ENCODE results near the gene MAN1B1.
A peak's percentile ranks its signal among the peaks of the same experiment; 100 is the strongest.
"Not testable (repeated sequence)": the region's sequence is repeated elsewhere in the genome, so short reads cannot be mapped to it uniquely, and the experiment has no call there.

Gene MAN1B1

DNA sequence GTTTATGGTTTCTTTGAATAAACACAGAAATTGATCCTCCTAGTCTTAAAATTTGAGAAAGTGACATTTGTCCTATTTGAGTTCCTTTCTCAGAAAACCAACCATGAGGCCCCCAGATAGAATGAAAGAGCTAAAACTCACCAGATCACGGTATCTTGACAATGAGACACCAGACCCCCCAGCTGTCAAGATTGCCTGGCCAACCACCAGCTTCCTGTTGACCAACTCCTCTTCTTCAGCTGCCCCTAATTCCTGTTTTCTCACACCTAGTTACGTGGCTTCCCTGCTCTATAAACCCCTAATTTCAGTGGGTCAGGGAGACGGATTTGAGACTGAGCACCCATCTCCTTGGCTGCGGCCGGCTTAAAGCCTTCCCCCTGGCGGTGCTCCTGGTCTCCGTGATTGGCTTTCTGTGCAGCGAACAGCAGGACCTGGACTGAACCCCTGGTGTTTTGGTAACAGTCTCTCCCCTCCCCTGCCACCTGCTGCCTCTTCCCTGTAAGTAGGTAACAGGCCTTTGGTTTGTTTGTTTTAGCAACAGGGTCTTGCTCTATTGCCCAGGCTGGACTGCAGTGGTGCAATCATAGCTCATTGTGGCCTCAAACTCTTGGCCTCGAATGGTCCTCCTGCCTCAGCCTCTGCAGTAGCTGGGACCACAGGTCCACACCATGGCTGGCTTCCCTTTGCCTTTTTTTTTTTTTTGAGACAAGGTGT is 28.1 kb upstream of the MAN1B1 start:
- Mint-ChIP-seq H3K27ac (no peak overlapping the region), H3K27me3 (no peaks in the 10 kb centered on the region), H3K9me3 (ENCODE audit: low read depth) (no peaks in the 10 kb centered on the region), H3K36me3 (no peaks in the 10 kb centered on the region), H3K4me3 (no peak overlapping the region), H3K4me1 (ENCODE audit: low read depth) (no peaks in the 10 kb centered on the region)

DNA sequence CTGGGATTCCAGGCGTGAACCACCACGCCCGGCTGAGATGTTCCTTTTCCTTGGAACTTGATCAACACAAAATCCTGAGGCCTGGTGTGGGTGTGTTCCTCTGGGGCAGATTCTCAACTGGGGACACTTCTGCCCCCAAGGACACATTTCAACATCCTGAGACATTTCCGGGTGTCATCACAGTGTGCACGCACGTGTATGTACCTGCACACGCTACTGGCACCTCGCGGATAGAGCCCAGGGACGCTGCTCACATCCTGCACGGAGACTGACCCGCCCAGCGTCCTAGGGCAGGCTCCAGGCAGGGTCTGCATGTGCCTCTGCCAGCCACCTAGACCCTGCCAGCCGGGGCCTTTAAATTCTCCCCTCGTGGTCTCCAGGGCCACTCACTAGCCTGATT is 24.4 kb upstream of the MAN1B1 start:
- Mint-ChIP-seq H3K4me3 (no peak overlapping the region), H3K36me3 (no peaks in the 10 kb centered on the region), H3K4me1 (ENCODE audit: low read depth) (no peaks in the 10 kb centered on the region), H3K27me3 (no peaks in the 10 kb centered on the region), H3K27ac (no peak overlapping the region), H3K9me3 (ENCODE audit: low read depth) (no peaks in the 10 kb centered on the region)

DNA sequence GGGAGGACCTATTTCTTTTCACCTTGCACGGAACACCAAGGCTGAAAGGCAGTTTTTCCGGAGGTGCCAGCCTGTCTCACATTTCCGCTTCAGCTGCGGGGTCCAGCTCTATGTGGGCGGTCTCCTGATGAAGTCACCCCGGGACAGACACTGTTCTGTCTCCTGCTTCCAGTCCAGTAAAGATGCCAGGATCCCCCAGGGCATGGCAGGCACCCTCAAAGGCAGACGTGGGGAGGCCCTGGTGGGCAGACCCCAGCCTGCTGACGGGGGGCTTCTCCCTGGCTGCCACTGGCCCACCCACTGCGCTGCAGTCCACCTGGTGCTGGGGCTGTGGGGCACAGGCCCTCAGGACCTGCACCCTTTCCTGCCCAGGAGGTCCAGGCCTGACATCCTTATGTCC is 24.0 kb upstream of the MAN1B1 start:
- not testable (repeated sequence) for H3K27ac Mint-ChIP-seq; H3K27me3 Mint-ChIP-seq; H3K9me3 Mint-ChIP-seq (ENCODE audit: low read depth); H3K36me3 Mint-ChIP-seq; H3K4me1 Mint-ChIP-seq (ENCODE audit: low read depth); H3K4me3 Mint-ChIP-seq

DNA sequence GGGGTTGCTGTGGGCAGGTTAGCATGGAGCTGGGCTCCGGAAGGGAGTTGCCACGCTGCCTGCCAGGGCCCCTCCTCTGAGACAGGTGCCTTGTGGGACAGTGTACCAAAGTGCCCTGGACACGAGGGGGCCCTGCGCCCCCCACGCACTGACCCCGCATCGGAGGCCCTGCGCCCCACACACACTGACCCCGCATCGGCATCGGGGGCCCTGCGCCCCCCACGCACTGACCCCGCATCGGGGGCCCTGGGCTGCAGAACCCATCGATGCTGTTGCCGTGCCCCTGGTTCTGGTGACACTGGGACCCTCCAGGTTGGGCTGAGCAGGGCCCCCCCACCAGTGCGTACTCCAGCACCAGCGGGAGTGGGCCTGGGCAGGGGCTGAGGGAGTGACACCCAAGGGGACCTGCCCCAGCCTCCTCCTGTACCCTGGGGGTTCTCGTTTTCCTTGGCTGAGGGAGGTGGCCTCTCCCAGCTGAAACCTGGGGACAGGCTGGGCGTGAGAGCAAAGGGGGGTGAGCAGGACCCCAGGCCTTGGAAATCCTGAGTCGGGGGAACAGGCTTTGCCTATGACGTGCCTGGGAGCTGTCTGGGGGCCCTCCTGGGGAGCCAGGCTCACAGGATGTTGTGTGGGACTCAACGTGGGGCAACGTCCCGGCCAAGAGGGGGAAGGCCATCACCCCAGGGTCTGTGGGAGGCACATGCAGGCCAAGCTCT is 23.3 kb upstream of the MAN1B1 start:
- Mint-ChIP-seq H3K36me3 (no peaks in the 10 kb centered on the region), H3K4me3 (no peak overlapping the region), H3K4me1 (ENCODE audit: low read depth) (peaks cover 4% of the 10 kb centered on the region)

DNA sequence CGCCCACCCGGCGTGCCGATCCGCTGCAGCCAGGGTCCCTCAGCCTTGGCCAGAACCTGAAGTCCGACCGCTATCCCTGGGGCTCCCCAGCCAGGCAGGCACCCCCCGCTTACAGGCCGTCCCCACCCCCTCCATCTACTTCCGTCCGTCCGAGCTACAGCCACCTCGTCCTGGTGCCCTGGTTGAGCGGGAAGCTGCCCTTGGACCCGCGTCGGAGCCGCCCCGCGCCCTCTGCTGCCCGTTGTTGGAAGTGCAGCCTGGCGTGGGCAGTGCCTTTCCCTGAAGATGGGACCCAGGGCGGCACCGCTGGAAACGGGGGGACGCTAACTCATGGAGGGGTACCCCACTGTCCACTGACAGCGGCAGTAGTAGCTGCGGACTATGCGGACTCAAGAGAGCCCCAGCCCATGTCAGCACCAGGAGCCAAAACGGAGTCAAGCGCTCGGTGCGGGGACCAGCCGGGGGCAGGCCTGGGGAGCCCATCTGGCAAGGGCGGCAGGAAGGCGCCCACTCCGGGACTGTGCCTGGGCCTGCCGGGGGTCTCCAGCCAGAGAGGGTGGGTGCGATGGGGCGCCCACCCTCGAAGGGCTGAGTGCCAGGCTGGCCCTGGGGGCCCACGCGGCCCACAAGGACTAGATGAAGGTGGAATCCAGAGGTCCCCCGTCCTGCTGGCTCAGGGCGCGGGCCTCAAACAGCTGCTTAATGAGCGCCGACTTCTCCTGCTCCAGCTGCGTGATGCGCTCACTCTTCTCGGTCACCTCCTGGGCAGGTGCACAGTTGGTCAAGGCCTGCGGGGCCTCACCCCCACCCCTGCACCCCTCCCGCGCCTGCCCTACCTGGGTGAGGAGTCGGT is 22.5 kb upstream of the MAN1B1 start:
- Mint-ChIP-seq H3K9me3 (ENCODE audit: low read depth) (no peaks in the 10 kb centered on the region), H3K27me3 (no peaks in the 10 kb centered on the region), H3K4me1 (ENCODE audit: low read depth) (peaks cover 4% of the 10 kb centered on the region), H3K4me3 (no peak overlapping the region), H3K36me3 (no peaks in the 10 kb centered on the region), H3K27ac (no peak overlapping the region)

More for the DNA sequence above, 23.3 kb upstream of the MAN1B1 start:
- Mint-ChIP-seq H3K27me3 (no peaks in the 10 kb centered on the region), H3K27ac (no peak overlapping the region), H3K9me3 (ENCODE audit: low read depth) (no peaks in the 10 kb centered on the region)

DNA sequence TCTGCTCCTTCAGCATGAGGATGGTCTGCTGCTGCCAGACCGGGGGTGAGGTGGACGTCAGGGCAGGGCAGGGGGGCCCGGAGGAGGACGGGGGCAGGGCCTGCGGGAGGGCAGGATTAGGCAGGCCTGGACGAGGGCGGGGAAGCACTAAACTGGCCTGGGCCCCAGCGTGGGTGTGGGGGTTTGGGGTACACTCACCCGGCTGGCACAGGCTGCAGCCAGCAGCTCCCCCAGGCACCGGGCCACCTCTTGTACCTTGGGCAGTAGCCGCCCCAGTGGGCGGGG is 22.0 kb upstream of the MAN1B1 start:
- Mint-ChIP-seq H3K36me3 (no peaks in the 10 kb centered on the region), H3K27ac (no peak overlapping the region), H3K27me3 (no peaks in the 10 kb centered on the region), H3K9me3 (ENCODE audit: low read depth) (no peaks in the 10 kb centered on the region), H3K4me3 (no peak overlapping the region), H3K4me1 (ENCODE audit: low read depth) (peaks cover 4% of the 10 kb centered on the region)

DNA sequence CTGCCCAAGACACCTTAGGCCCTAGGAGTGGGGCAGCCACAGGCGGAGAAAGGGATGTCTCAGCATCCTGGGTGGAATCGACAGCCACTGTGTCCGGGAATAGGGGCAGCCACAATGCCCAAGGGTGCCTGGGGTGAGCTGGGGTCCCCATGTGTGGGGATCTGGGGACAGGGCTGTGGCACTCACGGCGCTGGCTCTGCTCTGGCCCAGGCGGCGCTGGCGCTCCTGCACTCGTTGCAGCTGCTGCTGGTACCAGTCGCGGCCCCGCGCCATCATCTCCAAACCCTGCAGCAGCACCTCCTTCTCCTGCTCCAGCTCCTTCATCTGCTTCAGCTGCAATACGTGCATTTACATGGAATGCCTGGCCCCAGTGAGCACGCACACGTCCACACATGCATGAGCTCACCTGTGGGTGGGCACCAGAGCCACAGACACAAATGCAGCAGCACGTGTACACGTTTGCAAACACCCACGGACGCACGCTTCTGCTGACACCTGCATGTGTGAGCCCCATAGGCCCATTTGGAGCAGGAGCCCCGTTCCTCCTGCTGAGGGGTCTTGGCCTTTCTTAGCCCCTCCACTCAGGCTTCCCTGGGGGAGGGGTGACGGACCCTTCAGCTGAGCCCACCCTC is 21.3 kb upstream of the MAN1B1 start:
- Mint-ChIP-seq H3K4me1 (ENCODE audit: low read depth) (peaks cover 4% of the 10 kb centered on the region), H3K4me3 (no peak overlapping the region), H3K36me3 (no peaks in the 10 kb centered on the region), H3K9me3 (ENCODE audit: low read depth) (no peaks in the 10 kb centered on the region), H3K27ac (no peak overlapping the region), H3K27me3 (no peaks in the 10 kb centered on the region)

DNA sequence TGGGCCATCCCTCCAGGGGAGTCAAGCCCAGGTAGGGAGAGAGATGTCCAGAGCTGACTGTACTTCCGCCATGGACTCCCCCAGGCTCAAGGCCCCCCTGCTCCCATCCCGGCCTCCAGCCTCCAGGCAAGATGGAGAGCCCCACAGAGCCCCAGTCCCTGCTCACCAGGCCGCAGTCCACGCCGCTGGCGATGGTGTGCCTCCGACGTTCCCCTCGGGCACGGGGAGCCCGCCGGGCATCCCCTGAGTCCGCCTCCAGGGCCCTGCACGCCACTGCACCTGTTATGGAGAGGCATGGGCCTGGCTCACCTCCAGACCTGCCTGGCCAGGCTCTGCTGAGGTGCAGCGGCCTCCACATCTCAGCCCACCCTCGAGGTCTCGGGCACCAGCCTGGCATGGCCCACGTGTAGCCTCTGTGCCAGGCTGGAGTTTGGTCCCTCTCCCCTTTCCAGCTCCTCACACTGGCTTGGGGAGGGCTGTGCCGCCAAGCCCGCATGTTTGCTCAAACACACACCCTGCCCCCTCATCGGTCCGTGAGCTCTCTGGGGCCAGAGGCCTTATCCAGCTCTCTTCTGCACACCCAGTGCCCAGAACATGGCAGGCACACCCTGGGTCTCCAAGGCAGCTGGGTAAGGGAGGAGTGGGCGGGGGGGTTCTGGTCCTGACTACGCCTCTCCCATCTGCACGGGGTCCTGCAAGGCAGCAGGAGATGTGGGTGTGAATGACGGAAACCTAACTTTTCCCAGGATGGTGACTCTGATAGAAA is 20.5 kb upstream of the MAN1B1 start:
- H3K4me1 Mint-ChIP-seq (ENCODE audit: low read depth) = peaks cover 9% of the 10 kb centered on the region
- H3K9me3 Mint-ChIP-seq (ENCODE audit: low read depth) = no peaks in the 10 kb centered on the region
- H3K27me3 Mint-ChIP-seq = no peaks in the 10 kb centered on the region
- no peak overlapping the region for H3K4me3 Mint-ChIP-seq
- H3K27ac Mint-ChIP-seq = no peak overlapping the region
- H3K36me3 Mint-ChIP-seq = no peaks in the 10 kb centered on the region

DNA sequence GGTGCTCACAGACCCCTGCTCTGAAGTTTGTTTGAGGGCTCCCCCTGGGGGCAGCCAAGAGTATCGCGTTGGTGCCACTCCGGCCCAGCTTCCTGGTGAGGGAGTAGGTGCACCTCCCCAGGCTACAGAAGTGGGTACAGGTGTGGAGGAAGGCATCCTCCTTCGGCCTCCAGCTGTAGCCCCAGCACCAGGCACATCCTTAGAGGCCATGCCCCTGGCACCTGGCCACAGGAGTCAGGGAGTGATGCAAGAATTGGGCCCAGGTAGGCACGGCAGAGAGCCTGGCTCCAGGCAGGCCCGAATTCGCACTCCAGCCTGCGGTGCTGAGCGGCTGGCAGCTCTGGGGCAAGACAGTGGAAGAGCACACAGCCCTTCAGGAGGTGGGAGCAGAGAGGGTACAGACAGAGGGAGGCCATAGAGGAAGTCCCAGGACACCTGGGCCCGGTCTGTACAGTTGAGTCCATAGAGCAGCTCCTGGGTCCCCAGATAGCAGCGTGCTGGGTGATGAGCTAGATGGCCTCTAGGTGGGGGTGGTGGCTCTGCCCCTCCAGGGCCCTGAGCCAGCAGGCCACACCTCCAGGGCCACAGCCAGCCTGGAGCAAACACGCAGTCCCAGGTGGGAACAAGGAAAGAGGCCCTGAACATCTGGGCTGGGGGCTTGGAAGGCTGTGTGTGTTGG is 18.8 kb upstream of the MAN1B1 start:
- H3K9me3 Mint-ChIP-seq (ENCODE audit: low read depth) = no peaks in the 10 kb centered on the region
- H3K27me3 Mint-ChIP-seq = no peaks in the 10 kb centered on the region
- no peak overlapping the region for H3K27ac Mint-ChIP-seq
- no peaks in the 10 kb centered on the region for H3K36me3 Mint-ChIP-seq
- peak overlapping the region; percentile 42 for H3K4me3 Mint-ChIP-seq
- peaks cover 9% of the 10 kb centered on the region for H3K4me1 Mint-ChIP-seq (ENCODE audit: low read depth)

DNA sequence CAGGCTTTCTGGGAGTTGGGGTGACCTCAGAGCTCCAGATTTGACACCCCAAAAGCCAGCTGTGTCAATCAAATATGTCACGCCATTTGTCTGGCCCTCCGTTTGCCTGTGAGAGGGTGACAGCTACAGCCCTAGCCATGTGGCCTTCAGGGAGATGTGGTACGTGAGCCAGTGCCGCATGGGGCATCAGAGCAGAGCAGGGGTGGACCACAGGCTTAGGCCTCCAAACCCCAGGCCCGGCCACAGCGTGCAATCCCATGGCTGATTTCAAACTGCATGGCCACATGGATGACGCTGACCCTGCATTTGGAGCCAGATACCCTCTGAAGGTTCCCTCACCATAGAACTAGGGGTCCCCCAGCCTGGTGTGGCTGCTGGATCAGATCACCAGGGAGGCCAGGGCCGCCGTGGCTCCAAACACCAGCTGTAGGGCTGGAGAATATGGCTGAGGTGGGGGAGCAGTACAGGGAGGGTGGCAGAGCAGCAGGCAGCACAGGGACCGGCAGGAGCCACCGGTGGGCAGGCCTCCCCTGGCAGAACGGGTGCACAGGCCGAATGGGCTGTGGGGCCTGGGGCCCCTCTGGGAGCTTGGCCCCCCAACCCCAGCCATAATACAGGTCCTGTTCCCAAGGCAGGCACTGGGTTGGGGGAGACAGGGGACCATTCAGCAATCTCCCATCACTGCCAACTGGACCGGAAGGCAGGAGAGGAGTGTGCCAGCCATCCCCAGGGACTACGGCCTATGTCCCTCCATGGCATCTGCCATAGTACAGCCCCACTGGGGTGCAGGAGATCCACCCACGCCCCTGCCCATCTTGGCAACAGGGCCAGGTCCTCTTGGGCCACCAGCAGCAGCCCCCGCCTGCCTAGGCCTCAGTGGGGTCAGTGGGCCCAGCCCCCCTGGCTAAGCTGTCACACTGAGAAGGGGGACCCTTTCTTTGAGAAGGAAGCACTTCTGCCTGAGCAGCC is 18.0 kb upstream of the MAN1B1 start:
- Mint-ChIP-seq H3K27me3 (no peaks in the 10 kb centered on the region), H3K4me1 (ENCODE audit: low read depth) (peaks cover 9% of the 10 kb centered on the region), H3K4me3 (peak overlapping the region; percentile 38), H3K9me3 (ENCODE audit: low read depth) (no peaks in the 10 kb centered on the region), H3K27ac (no peak overlapping the region), H3K36me3 (no peaks in the 10 kb centered on the region)

DNA sequence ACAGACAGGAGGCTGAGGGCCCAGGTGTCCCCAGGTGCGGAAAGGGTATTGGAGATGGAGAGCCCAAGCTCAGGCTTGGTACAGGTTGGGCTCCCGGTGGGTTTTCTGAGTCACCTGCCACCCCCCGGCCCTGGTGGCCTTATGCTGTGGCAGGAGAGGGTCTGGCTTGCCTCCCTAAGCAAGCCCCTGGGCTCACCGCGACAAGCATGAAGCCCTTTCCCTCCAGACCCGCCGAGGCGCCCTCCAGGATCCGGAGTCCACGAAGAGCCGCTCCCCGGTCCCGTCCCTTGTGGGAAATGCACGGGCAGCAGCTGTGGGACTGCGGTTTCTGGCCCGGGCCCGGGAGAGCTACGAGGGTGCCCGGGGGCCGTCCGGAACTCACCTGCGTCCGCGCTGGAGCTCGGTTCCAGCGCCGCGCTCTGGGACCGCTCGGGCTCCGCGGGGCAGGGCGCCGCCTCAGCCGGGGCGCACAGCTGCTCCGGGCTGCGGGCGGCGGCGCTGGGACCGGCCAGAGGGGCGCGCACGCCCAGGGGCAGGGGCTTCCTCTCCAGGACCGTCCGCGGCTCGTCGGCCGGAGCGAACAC is 17.2 kb upstream of the MAN1B1 start:
- H3K9me3 Mint-ChIP-seq (ENCODE audit: low read depth) = no peaks in the 10 kb centered on the region
- H3K27me3 Mint-ChIP-seq = no peaks in the 10 kb centered on the region
- peak overlapping the region; percentile 38 for H3K4me3 Mint-ChIP-seq
- H3K36me3 Mint-ChIP-seq = no peaks in the 10 kb centered on the region
- H3K4me1 Mint-ChIP-seq (ENCODE audit: low read depth) = peaks cover 9% of the 10 kb centered on the region
- H3K27ac Mint-ChIP-seq = no peak overlapping the region

DNA sequence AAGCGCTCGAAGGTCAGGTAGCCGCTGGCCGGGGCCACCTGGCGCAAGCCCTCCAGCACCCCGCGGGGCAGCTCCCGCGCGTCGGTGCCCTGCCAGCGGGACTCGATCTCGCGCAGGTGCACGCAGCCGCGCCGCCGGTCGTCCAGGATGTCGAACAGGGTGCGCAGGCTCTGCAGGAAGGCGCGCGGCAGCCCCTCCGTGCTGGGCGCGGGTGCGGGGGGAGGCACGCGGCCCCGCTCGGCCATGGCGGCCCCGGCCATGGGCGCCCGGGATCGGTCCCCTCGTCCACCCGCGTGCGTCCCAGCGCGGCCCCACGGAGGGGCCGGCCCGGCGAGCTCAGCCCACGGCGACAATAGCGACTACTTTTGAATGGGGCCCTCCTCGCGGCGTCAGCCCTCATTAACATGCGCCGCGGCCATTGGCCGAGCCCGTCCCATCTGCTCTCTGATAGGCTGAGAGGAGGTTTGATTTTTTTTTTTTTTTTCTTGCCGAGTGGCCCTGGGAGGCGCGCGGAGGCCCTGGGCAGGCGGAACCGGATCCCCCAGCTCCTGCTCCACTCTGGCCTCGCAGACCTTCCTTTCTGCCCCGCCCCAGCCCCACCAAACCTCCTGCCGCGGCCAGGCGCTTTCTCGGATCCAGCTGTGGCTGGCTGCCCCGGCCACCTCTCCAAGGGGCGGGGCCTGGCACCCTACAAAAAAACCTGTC is 16.4 kb upstream of the MAN1B1 start, which contains the start of gene SAPCD2:
Gene SAPCD2, minus strand, starts transcription at position 357 of the 705 bp plus-strand sequence. Its CDS starts 97 bp downstream, at position 260.
- peak within 1 kb of the TSS; percentile 78 for H3K4me3 Mint-ChIP-seq
- no peak within 1 kb of the TSS for H3K27ac Mint-ChIP-seq
- H3K4me1 Mint-ChIP-seq (ENCODE audit: low read depth) = peaks cover 9% of the 10 kb centered on the region
- H3K27me3 Mint-ChIP-seq = no peaks in the 10 kb centered on the region
- H3K36me3 Mint-ChIP-seq = no peaks in the 10 kb centered on the region
- no peaks in the 10 kb centered on the region for H3K9me3 Mint-ChIP-seq (ENCODE audit: low read depth)

All from activated naive CD8-positive, alpha-beta T cell (primary cell).